Mucosa of descending colon (tissue), 3 donors: Measurements from ENCODE around the gene IL2RA. TPM values are rescaled to one million over a fixed set of nuclear protein-coding genes. Genes with fewer than 3 reads are reported as not detected.
A peak's percentile ranks its signal among the peaks of the same experiment; 100 is the strongest.

ENCODE experiments used
- ATAC-seq: fragments of 200-7000 bp; cut with Tn5 transposase; one replicate; pipeline ENCODE4 v1.9.1; 2020; ENCODE audit warnings: mild to moderate bottlenecking, moderate library complexity
- DNase-seq, 3 donors: peaks; one replicate each; pipeline ENCODE4 v3.0.0-alpha.2; 2020
- H3K36me3 ChIP-seq: fragments of 200-600 bp; one replicate; pipeline ENCODE4 v1.8.0; 2021; ENCODE audit warnings: low read depth, mild to moderate bottlenecking
- H3K4me1 ChIP-seq: fragments of 200-600 bp; one replicate; pipeline ENCODE4 v1.8.0; 2021; ENCODE audit warnings: low read depth, mild to moderate bottlenecking
- H3K4me3 ChIP-seq: fragments of 200-600 bp; one replicate; pipeline ENCODE4 v1.8.0; 2021; ENCODE audit warnings: mild to moderate bottlenecking
- H3K9me3 ChIP-seq: fragments of 200-600 bp; one replicate; pipeline ENCODE4 v1.8.0; 2021; ENCODE audit warnings: mild to moderate bottlenecking
- intact Hi-C, 2 donors: fragments of 100-400 bp; cut with DNase I in 1 of 2; cut with micrococcal nuclease in 1 of 2; formaldehyde crosslinking; loops; one replicate each; pipeline versions ENCODE4 v1.11.0 to v1.11.1; 2022; cut with DNase I, micrococcal nuclease
- total RNA-seq, 3 donors: library from RNA; stranded (reverse); fragmentation: NEBNext Ultra II Directional in 2 of 3; extraction: Animal tissue kit (Norgen Biotek cat#: 25700) in 2 of 3; gene quantifications; one replicate each; pipeline versions ENCODE4 v1.2.1 to v1.2.4, GENCODE V29; 2021 to 2023
- TF ChIP-seq, protein P1 (sequence below): fragments of 200-600 bp; IDR thresholded peaks from one replicate; pipeline ENCODE4 v1.8.0; 2022; ENCODE audit warnings: antibody characterized with exemption, mild to moderate bottlenecking
- donor health status: DM: no; HTN: no; CAD: no; lungs with moderate emphysema.
- donor health status: DM: no; HTN: no; CAD: no.
- donor health status: DM: no; HTN: yes; CAD: no.

The IL2RA gene
- total RNA-seq, 3 donors from 2014 or later, result 1.2 to 3.7 (median 2.1) TPM

- H3K4me1 ChIP-seq, result peaks cover 15% of the 10 kb centered on the region
- intact Hi-C loops, result loop anchor here in 1 of 2 donors (10.0 kb wide), 1 partner anchor 66 kb away; the partner anchor contains the start of gene RBM17
- peak; percentile 42 for ATAC-seq
- DNase-seq, result peak in 1 of 3 donors; percentile 31
- H3K4me3 ChIP-seq, result no peak overlapping the region
- H3K9me3 ChIP-seq, result no peaks in the 10 kb centered on the region
- TF ChIP-seq, protein P1, sequence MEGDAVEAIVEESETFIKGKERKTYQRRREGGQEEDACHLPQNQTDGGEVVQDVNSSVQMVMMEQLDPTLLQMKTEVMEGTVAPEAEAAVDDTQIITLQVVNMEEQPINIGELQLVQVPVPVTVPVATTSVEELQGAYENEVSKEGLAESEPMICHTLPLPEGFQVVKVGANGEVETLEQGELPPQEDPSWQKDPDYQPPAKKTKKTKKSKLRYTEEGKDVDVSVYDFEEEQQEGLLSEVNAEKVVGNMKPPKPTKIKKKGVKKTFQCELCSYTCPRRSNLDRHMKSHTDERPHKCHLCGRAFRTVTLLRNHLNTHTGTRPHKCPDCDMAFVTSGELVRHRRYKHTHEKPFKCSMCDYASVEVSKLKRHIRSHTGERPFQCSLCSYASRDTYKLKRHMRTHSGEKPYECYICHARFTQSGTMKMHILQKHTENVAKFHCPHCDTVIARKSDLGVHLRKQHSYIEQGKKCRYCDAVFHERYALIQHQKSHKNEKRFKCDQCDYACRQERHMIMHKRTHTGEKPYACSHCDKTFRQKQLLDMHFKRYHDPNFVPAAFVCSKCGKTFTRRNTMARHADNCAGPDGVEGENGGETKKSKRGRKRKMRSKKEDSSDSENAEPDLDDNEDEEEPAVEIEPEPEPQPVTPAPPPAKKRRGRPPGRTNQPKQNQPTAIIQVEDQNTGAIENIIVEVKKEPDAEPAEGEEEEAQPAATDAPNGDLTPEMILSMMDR, result no peak
- no peaks in the 10 kb centered on the region for H3K36me3 ChIP-seq
Observed at GRCh38 chr10:6018422-6018821, 43.7 kb downstream of the IL2RA start.

DNA sequence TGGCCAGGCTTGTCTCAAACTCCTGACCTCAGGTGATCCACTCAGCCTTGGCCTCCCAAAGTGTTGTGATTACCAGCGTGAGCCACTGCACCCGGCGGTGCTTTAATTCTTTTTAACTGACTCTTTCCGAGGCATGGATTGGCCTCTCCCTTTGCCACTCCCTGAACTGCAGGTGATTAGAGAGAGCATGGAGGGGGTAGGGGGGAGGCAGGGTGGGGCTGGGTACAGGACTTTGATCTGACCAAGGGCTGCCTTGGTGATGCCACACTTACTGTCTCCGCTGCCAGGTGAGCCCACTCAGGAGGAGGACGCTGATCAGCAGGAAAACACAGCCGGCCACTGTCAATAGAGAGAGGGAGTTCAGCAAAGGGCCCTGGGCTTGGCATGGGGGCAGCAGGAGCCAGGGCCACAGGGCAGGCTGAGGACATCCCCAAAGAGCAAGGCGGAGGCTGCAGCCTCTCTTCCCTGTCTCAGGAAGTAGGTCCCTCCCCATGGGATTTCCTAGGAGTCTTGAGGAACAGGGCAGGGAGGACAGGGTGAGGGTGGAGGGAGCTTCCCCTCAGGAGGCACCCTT is 44.3 kb downstream of the IL2RA start:
- H3K36me3 ChIP-seq, result no peaks in the 10 kb centered on the region
- DNase-seq (peak in 2 of 3 donors; percentile 48 to 57), ATAC-seq (peak; percentile 73)
- no peak overlapping the region for H3K4me3 ChIP-seq
- intact Hi-C loops, result loop anchor here in 1 of 2 donors (10.0 kb wide), 1 partner anchor 67 kb away; the partner anchor contains the start of gene RBM17
- peaks cover 15% of the 10 kb centered on the region for H3K4me1 ChIP-seq
- no peaks in the 10 kb centered on the region for H3K9me3 ChIP-seq
- TF ChIP-seq, protein P1, result no peak

- ATAC-seq (peak; percentile 62), DNase-seq (peak in 1 of 3 donors; percentile 93)
- TF ChIP-seq, protein P1, result peak; percentile 69
- Histone ChIP-seq H3K4me3 (no peak overlapping the region), H3K4me1 (peaks cover 15% of the 10 kb centered on the region), H3K9me3 (no peaks in the 10 kb centered on the region), H3K36me3 (no peaks in the 10 kb centered on the region)
- intact Hi-C loops, result loop anchor here in 1 of 2 donors (10.0 kb wide), 1 partner anchor 70 kb away; the partner anchor contains the start of gene RBM17
Observed at GRCh38 chr10:6014241-6014761, 47.9 kb downstream of the IL2RA start.

DNA sequence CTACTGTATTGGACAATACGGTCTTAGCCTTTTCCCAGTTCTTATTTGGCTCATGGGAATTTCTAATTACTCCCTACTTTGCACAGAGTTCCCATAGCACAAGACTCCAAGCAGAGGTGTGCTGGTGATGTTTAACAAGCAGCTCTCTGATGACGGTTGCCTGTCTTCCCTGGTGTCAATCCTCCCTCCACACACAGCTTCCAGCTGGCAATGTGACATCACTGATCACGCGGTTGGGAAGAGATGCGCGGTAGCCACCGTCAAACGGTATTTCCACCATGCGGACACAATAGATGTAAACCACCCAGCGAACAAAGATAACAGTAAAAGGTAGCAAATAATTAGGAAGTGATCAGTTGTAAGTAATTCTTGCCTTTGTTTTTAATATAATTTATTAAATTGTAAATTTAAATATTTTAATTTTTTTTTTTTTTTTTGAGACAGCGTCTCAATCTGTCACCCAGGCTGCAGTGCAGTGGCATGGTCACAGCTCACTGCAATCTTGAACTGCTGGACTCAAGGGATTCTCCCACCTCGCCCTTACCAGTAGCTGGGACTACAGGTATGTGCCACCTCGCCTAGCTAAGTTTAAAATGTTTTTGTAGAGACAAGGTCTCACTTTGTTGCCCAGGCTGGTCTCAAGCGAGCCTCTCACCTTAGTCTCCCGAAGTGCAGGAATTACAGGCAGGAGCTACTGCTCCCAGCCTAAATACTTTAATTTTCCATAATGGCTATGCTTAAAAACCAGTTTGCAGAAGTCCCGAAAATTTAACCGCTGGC is 48.6 kb downstream of the IL2RA start:
- intact Hi-C loops, result loop anchor here in 1 of 2 donors (10.0 kb wide), 1 partner anchor 71 kb away; the partner anchor contains the start of gene RBM17
- TF ChIP-seq, protein P1, result no peak
- Histone ChIP-seq H3K4me1 (peaks cover 15% of the 10 kb centered on the region), H3K36me3 (no peaks in the 10 kb centered on the region), H3K4me3 (no peak overlapping the region), H3K9me3 (no peaks in the 10 kb centered on the region)
- ATAC-seq (no peak), DNase-seq (no peak)

GRCh38 chr10:6012121-6012905 is 49.9 kb downstream of the IL2RA start:
- Histone ChIP-seq H3K4me1 (peaks cover 7% of the 10 kb centered on the region), H3K36me3 (no peaks in the 10 kb centered on the region), H3K9me3 (no peaks in the 10 kb centered on the region), H3K4me3 (no peak overlapping the region)
- ATAC-seq, result no peak
- TF ChIP-seq, protein P1, result no peak
- intact Hi-C loops, result loop anchor here in 1 of 2 donors (10.0 kb wide), 1 partner anchor 72 kb away; the partner anchor contains the start of gene RBM17
- DNase-seq, result no peak
